Measurements from ENCODE around the gene NEUROG1.

NEUROG1 gene

DNA sequence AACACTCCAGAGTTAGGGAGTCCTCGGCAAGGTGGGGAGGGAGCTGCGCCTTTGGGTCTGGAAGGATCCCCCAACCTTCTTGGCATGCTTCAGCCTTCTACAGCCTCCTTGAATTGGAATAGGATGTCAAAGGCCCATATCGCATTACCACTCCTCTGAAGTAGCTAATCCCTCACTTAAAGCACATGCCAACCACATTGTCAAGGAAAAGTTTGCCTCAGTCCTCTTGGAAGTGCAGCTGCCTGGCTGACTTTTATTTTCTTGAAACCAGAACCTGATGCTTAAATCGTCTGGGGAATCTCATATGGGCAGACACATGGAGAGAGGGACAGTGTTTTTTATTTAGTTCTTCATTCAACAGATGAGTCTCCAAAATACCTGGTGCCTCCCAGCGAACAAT is 28.6 kb upstream of the NEUROG1 start:
- no peak for DNase-seq (ENCODE audit: low read depth in 2 of 2)

- no peak for DNase-seq (ENCODE audit: low read depth in 2 of 2)
Measured at GRCh38 chr5:135561266-135561665, 25.5 kb upstream of the NEUROG1 start.

DNA sequence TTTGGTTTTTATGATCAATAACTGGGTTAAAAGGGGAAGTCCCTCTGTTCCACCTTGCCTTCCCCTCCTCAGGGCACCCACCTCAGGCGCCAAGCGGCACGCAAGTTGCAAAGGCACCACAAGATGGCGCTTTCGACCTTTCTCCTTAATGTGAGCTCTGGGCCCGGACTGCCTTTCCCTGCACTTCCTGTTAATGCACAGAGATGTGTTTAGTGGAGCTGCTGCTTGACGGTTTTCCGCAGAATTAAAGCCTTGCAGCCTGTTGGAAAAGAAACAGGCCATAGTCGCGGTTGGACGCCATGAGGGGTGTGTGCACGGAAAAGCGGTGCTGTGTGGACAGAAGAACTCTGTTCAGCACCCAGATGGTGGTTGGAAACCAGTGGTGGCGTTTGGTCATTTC is 25.1 kb upstream of the NEUROG1 start:
- peak in 1 of 2 donors; percentile 12 for DNase-seq (ENCODE audit: low read depth in 2 of 2)

DNA sequence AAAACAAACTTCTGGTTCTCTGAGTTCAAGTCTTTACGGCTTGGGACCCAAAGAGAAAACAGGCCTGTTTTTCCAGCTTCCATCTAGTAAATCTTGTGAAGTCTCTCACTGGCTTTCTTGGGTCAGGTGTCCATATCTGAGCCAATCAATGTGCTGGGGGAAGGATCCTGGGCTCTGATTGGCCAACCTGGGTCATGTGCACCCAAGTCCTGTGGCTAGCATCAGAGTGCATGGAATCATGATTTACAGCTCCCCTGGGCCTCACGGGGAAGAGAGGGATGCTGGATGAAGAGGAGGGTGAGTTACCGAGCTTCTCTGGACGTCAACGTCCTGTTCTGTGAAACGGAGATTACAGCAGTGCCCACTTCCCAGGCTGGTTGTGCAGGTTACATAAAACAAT is 23.6 kb upstream of the NEUROG1 start:
- DNase-seq (ENCODE audit: low read depth in 2 of 2) = no peak

- no peak for DNase-seq (ENCODE audit: low read depth in 2 of 2)
Measured at GRCh38 chr5:135557076-135557838, 21.5 kb upstream of the NEUROG1 start.

DNA sequence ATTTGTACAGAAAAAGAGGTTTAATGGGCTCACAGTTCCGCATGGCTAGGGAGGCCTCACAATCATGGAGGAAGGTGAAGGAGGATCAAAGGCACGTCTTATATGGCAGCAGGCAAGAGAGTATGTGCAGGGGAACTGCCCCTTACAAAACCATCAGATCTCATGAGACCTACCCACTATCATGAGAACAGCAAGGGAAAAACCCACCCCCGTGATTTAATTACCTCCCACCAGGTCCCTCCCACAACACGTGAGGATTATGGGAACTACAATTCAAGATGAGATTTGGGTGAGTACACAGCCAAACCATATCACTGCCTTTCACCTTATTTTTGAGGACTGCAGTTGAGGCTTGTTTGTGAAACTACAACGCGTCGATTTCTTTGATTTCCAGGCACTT is 20.9 kb upstream of the NEUROG1 start:
- no peak for DNase-seq (ENCODE audit: low read depth in 2 of 2)

DNA sequence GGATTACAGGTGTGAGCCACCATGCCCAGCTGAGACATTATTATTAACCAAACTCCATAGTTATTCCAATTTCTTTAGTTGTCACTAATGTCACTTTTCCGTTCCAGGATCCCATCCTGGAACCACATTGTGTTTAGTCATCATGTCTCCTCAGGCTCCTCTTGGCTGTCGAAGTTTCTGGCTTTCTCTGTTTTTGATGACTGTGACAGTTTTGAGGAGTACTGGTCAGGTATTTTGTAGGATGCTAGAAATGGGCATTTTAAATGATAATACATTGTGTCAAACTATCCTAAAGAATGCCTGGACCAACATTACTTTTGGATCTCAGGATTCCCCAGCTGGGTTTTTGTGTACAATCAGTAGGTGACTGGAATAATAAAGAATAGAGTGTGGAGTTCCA is 19.8 kb upstream of the NEUROG1 start:
- no peak for DNase-seq (ENCODE audit: low read depth in 2 of 2)

GRCh38 chr5:135553688-135554462 is 18.1 kb upstream of the NEUROG1 start:
- no peak for DNase-seq (ENCODE audit: low read depth in 2 of 2)

DNA sequence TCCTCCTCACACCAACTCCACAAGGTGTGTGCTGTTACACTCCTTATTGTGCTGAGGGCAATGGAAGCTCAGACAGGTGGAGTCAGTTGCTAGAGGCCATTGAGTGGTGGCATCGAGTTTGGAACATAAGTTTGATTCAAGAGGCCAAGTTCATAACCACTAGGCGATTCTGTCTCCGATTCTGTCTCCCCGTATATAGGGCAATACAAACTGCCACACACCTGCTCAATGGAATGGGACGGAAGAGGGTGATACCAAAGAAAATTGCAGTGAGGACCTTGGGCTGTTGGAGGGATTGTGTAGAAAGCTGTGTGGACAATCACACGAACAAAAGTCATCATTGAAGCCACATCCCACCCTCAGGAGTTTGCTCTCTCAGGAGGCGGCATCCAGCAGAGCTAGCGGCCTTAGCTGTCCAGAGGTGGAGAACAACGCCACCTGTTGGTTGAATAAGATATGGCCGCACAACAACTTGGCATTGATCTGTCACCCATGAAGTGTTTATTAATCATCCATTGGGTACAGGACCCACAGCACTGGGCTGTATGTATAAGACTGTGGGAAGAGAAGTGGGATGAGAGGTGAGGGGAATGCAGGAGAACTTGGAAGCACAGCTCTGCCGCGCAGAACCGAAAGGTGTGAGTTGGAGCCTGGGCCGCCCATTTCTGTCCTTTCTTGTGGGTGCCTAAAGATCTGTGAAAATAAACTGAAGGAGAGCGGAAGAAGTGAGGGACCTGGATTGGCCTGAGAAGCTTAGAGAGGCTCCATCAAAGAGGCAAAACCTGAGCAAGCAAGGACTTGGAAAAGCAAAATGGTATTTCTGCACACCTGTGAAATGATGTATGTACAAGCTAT is 16.1 kb upstream of the NEUROG1 start:
- DNase-seq (ENCODE audit: low read depth in 2 of 2) = no peak

DNA sequence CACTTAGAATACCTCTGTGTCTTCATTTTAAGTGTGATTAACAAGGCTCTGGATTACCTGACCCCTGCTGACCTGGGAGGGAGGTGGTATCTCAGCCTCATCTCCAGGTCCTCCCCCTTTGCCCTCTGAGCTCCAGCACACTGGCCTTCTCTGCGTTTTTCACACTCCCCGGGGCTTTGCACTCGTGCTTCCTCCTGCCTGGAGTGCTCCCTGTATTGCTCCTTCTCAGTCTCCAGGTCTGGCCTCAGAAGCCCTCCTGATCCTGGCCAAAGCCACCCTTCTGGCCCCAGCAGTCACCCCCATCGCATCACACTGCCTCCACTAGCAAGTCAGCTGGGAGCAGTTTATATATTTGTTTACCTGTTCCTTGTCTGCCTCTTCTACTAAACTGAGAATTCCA is 13.6 kb upstream of the NEUROG1 start:
- no peak for DNase-seq (ENCODE audit: low read depth in 2 of 2)

DNA sequence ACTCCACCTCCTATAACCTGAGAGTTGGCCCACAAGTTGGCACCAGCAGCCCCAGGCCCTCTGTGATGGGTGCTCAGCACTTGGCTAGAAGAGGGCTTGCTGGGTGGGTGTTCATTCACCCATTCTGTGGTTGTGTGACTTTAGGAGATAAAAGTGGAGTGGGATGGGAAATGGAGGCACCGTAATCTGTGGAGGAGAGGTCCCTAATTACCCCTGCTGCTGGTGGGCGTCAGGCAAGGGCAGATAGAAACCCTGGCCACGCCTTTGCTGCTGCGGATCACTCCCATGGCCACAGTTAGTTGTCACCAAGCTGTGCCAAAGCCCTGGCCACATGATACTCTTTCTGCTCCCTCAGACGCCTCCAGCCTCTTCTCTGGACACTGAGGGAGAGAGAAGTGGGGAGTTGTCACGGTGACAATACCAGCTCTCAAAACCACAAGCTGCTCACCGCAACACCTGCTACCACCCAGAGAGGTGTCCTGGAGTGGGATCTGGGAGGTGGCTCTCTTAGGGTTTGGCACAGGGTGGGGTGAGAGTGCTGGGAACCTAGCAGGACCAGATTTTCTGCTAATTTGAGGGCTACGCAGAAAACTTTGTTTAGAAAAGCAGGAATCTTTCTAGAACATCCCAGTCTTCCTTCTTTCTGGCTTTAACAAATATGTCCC is 12.0 kb upstream of the NEUROG1 start:
- DNase-seq (ENCODE audit: low read depth in 2 of 2) = no peak

GRCh38 chr5:135546912-135547311 is 11.1 kb upstream of the NEUROG1 start:
- no peak for DNase-seq (ENCODE audit: low read depth in 2 of 2)

DNA sequence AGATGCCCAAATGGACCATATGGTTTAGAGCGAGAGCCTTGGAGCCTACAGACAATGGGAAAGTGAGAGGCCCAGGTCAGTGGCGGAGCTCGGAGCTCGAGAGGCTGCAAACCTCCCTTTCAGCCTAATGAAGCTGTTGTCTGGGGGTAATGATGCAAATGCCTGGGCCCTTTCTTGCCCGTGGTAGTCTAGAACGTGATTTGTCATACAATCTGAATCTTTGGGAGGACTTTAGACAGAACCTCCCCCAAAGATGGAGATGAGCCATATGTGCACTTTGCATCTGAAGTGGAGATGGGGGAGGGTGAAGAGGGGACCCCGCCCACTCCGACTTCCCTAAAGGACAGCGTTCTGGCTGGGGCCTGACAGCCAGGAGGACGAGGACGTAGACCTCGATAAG is 10.3 kb upstream of the NEUROG1 start:
- no peak for DNase-seq (ENCODE audit: low read depth in 2 of 2)

GRCh38 chr5:135545099-135545498 is 9.3 kb upstream of the NEUROG1 start:
- DNase-seq (ENCODE audit: low read depth in 2 of 2) = no peak

- DNase-seq (ENCODE audit: low read depth in 2 of 2) = no peak
Measured at GRCh38 chr5:135543485-135544304, 7.9 kb upstream of the NEUROG1 start.

- DNase-seq (ENCODE audit: low read depth in 2 of 2) = no peak
Measured at GRCh38 chr5:135543001-135543484, 7.3 kb upstream of the NEUROG1 start.

DNA sequence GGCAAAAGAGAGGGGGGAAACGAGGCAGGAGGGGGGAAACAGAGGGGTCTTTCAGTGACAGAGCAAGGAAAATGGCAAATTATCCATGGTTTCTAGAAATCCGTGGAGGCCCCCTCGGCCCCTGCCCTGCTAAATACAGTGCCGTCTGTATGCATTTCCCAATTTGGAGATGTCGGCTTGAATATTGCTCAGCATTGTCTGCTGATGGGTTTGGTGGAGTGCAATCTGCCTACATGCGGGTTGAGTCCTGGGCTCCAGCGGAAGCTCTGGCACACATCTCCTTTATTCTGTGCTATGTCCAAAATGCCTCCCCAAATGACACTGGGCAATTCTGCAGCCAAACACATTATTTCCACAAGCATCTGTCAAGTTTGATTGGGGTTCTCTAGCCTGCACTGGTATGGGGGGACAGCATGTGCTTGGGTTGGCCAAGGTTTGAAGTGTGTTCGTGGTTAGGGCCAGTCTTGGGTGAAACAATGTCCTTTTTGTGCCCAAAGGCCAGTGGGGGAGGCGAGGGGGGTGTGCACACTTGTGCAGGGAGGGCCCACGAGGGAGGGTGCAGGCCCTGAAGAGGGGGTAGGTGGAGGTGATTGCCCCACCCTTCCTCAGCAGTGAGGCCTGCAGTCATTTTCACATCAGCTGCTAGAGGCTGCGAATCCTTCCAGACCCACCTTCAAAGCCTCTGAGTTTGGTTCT is 6.2 kb upstream of the NEUROG1 start:
- DNase-seq (ENCODE audit: low read depth in 2 of 2) = no peak

- no peak for DNase-seq (ENCODE audit: low read depth in 2 of 2)
Measured at GRCh38 chr5:135539430-135540005, 3.8 kb upstream of the NEUROG1 start.

DNA sequence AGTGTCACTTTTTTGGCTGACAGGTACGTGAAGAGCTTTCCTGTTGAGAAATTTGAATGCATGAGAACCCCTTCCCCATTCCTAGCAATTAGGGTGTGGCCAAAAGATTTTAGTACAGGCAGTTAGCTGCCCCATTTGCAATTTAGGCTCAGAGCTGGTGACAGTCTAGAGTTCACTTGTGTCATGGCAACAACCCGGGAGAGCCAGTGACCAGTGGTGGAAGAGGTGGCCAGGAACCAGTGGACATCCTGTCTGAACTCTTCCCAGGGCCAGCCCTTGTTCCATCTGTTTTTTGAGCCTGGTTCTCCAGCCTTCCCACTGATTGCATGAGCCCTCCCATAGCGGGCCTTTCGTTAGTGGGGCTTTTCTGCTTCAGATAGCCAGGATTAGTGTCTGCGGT is 2.5 kb upstream of the NEUROG1 start:
- no peak for DNase-seq (ENCODE audit: low read depth in 2 of 2)

DNA sequence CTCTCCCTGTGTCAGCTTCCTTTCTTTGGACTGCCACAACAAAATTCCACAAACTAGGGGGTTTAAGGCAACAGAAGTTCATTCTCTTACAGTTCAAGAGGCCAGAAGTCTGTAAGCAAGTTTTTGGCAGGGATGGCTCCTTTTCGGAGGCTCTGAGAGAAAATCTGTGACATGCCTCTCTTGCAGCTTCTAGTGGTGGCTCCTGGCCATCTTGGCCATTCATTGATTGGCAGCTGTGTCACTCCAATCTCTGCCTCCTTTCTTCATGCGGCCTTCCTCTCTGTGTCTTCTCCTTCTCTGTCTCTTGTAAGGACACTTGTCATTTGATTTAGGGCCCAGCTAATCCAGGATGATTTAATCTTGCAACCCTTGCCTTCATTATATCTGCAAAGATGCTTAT is 2.0 kb upstream of the NEUROG1 start:
- DNase-seq (ENCODE audit: low read depth in 2 of 2) = no peak

All from stimulated activated CD8-positive, alpha-beta memory T cell treated with anti-CD3 and anti-CD28 coated beads, Interleukin-2, amount 100 ng/mL, for 1 hour (primary cell).